ENCODE data around the gene KCTD17. TPM values are rescaled to one million over a fixed set of nuclear protein-coding genes. Genes with fewer than 3 reads are reported as not detected.

The KCTD17 gene
- 13.9 TPM for polyA plus RNA-seq (2013, experiment 1 of 2)
- 13.1 TPM for polyA plus RNA-seq (2013, experiment 2 of 2)

DNA sequence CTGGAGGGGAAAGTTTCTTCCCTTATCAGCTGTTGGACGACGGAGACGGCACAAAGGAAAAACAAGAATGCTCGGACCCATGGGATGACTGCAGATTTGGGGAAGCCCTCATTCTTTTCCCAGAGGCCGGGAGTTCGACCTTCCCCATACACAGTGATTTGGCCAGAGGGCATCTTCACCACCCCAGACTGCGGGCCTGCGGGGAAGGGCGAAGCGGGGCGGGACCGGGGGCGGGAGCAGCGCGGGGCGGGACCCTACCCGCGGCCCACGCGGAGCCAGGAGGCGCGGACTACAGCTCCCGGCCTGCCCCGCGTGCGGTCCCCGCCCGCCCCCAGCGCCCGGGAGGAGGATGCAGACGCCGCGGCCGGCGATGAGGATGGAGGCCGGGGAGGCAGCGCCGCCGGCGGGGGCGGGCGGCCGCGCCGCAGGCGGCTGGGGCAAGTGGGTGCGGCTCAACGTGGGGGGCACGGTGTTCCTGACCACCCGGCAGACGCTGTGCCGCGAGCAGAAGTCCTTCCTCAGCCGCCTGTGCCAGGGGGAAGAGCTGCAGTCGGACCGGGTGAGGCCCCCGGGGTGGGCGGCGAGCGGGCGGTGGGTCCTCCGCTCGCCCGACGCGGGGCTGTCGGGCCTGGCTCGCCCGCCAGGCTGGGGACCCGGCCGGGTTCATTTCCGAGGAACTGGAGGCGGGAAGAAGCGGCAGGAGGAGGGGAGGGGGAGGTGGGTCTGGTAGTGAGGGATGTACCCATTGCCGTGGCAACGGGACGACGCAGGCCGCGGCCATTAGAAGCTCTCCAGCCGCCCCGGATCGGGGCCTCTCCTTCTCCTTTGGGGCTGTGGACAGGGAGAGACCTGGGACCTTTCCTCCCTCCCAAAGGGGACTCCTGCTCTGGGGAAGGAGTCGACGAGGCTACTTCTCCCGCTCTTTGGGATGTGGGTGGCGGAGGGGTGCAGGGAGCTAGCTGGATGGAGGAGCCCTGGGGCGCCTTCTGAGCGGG is at the start of gene KCTD17:
Gene KCTD17, plus strand, starts transcription at position 352 of the 995 bp plus-strand sequence. Its CDS starts 19 bp downstream, at position 371.
- Histone ChIP-seq H3K4me1 (ENCODE audit: control insufficient read depth, low read depth, low read length) (no peaks in the 10 kb centered on the region), H2AK5ac (ENCODE audit: low read length) (no peak within 1 kb of the TSS), H3K9ac (ENCODE audit: low read length) (peak within 1 kb of the TSS; percentile 77), H3K27ac (ENCODE audit: low read depth, low read length) (no peak within 1 kb of the TSS), H3K27me3 (ENCODE audit: insufficient read depth, low read length, poor library complexity) (no peaks in the 10 kb centered on the region), H3K4me2 (ENCODE audit: low read length) (peak within 1 kb of the TSS; percentile 57), H3K79me2 (ENCODE audit: control insufficient read depth, insufficient read depth, low read length) (no peaks in the 10 kb centered on the region), H3K36me3 (ENCODE audit: control insufficient read depth, insufficient read depth, low read length) (no peaks in the 10 kb centered on the region), H2BK15ac (replicated peaks; ENCODE audit: low read depth) (no peak within 1 kb of the TSS), H4K5ac (ENCODE audit: low read length) (no peak within 1 kb of the TSS), H3K23ac (ENCODE audit: low read length) (no peak within 1 kb of the TSS), H3K18ac (ENCODE audit: low read length) (no peak within 1 kb of the TSS), H2BK120ac (ENCODE audit: low read depth, low read length) (no peak within 1 kb of the TSS), H3K4me3 (ENCODE audit: low read length) (peak within 1 kb of the TSS; percentile 73), H3K79me1 (ENCODE audit: low read length) (no peaks in the 10 kb centered on the region), H4K8ac (ENCODE audit: low read depth, low read length) (no peak within 1 kb of the TSS), H2BK5ac (ENCODE audit: low read length) (no peak within 1 kb of the TSS), H3K56ac (ENCODE audit: low read length) (peak within 1 kb of the TSS; percentile 84), H3K4ac (ENCODE audit: low read depth, low read length) (no peak within 1 kb of the TSS)
- no CpG with 5 or more reads among the region's 89 CpGs for WGBS (ENCODE audit: extremely low coverage, insufficient coverage, low lambda C conversion rate)
- peak; percentile 76 for DNase-seq

DNA sequence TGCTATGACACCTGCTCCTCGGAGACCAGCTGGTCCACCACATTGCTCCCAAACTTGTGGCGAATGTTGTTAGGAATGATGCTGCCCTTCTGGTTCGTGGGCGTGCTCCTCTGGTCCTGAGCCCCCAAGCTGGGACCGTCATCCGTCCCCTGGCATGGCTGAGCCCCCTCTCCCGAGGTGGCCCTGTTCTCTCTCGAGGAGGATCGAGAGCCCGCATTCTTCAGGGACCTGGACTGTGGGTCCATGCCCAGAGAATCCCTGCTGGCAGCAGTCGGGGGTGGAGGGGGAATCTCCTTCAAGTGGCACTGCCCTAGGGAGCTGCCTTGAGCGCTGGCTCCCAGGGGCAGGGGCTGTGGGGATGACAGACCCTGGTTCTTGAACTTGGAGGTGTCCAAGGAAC is 49.7 kb upstream of the KCTD17 start:
- DNase-seq = no peak
- Histone ChIP-seq H3K9ac (ENCODE audit: low read length) (no peak overlapping the region), H3K27ac (ENCODE audit: low read depth, low read length) (no peak overlapping the region), H3K4me3 (ENCODE audit: low read length) (no peak overlapping the region), H3K36me3 (ENCODE audit: control insufficient read depth, insufficient read depth, low read length) (no peaks in the 10 kb centered on the region), H3K4me2 (ENCODE audit: low read length) (no peak overlapping the region), H2BK15ac (replicated peaks; ENCODE audit: low read depth) (no peak overlapping the region), H3K23ac (ENCODE audit: low read length) (no peak overlapping the region), H3K4ac (ENCODE audit: low read depth, low read length) (no peak overlapping the region), H2BK120ac (ENCODE audit: low read depth, low read length) (no peak overlapping the region), H3K27me3 (ENCODE audit: insufficient read depth, low read length, poor library complexity) (no peaks in the 10 kb centered on the region), H3K79me2 (ENCODE audit: control insufficient read depth, insufficient read depth, low read length) (no peaks in the 10 kb centered on the region), H4K8ac (ENCODE audit: low read depth, low read length) (no peak overlapping the region), H3K18ac (ENCODE audit: low read length) (no peak overlapping the region), H3K56ac (ENCODE audit: low read length) (no peak overlapping the region), H2AK5ac (ENCODE audit: low read length) (no peak overlapping the region), H3K79me1 (ENCODE audit: low read length) (no peaks in the 10 kb centered on the region), H4K5ac (ENCODE audit: low read length) (no peak overlapping the region), H2BK5ac (ENCODE audit: low read length) (no peak overlapping the region), H3K4me1 (ENCODE audit: control insufficient read depth, low read depth, low read length) (peaks cover 2% of the 10 kb centered on the region)
- no CpG with 5 or more reads among the region's 12 CpGs for WGBS (ENCODE audit: extremely low coverage, insufficient coverage, low lambda C conversion rate)

DNA sequence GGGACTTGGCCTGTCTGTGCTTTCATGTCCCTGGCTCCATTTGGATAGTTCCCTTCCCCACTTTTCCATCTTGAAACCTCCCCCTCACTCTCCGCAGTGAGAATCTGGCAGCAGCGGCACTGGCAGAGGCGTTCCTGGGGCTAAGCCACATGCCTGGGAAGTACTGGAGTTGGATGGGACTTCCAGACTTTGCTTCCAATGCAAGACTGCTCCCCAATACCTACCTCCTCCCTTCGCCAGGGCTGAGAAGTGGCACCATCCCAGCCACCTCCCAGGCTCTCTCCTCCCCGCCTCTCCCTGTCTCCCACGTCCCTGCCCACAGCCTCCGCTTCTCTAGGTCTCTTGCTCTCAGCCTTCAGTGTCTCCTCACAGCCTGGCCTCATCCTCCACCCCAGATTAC is 48.9 kb upstream of the KCTD17 start:
- WGBS (ENCODE audit: extremely low coverage, insufficient coverage, low lambda C conversion rate) = no CpG with 5 or more reads among the region's 7 CpGs
- H2AK5ac ChIP-seq (ENCODE audit: low read length) = no peak overlapping the region
- no peak overlapping the region for H2BK5ac ChIP-seq (ENCODE audit: low read length)
- H3K23ac ChIP-seq (ENCODE audit: low read length) = no peak overlapping the region
- H3K18ac ChIP-seq (ENCODE audit: low read length) = no peak overlapping the region
- H3K79me2 ChIP-seq (ENCODE audit: control insufficient read depth, insufficient read depth, low read length) = no peaks in the 10 kb centered on the region
- H3K9ac ChIP-seq (ENCODE audit: low read length) = no peak overlapping the region
- H4K8ac ChIP-seq (ENCODE audit: low read depth, low read length) = no peak overlapping the region
- no peak overlapping the region for H3K4ac ChIP-seq (ENCODE audit: low read depth, low read length)
- H4K5ac ChIP-seq (ENCODE audit: low read length) = no peak overlapping the region
- no peak overlapping the region for H3K4me2 ChIP-seq (ENCODE audit: low read length)
- no peak for DNase-seq
- no peak overlapping the region for H2BK120ac ChIP-seq (ENCODE audit: low read depth, low read length)
- no peak overlapping the region for H2BK15ac ChIP-seq (replicated peaks; ENCODE audit: low read depth)
- no peak overlapping the region for H3K27ac ChIP-seq (ENCODE audit: low read depth, low read length)
- no peaks in the 10 kb centered on the region for H3K27me3 ChIP-seq (ENCODE audit: insufficient read depth, low read length, poor library complexity)
- H3K36me3 ChIP-seq (ENCODE audit: control insufficient read depth, insufficient read depth, low read length) = no peaks in the 10 kb centered on the region
- no peaks in the 10 kb centered on the region for H3K79me1 ChIP-seq (ENCODE audit: low read length)
- peak overlapping the region; percentile 28 for H3K56ac ChIP-seq (ENCODE audit: low read length)
- H3K4me3 ChIP-seq (ENCODE audit: low read length) = no peak overlapping the region
- H3K4me1 ChIP-seq (ENCODE audit: control insufficient read depth, low read depth, low read length) = peaks cover 2% of the 10 kb centered on the region

GRCh38 chr22:37007651-37008050 is 43.9 kb upstream of the KCTD17 start:
- WGBS (ENCODE audit: extremely low coverage, insufficient coverage, low lambda C conversion rate) = no CpG with 5 or more reads among the region's 2 CpGs

DNA sequence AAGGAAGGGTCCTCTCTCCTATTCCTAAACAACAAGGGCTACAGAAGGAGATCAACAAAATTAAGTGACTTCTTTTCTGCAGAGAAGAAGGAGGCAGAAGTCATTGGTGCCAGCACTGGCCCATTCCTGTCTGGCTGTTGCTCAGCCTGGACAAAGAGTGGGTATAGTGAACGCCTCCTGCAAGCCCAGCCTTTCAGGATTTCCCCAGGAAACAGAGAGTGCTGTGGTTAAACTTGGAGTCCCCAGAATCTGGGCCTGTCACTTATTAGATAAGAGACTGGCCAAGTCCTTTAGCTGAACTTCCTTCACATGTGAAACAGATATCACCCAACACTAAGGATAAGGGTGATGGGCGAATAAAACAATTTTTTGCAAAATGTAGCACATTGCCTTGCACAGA is 43.2 kb upstream of the KCTD17 start:
- Histone ChIP-seq H3K4me1 (ENCODE audit: control insufficient read depth, low read depth, low read length) (no peaks in the 10 kb centered on the region), H2BK5ac (ENCODE audit: low read length) (no peak overlapping the region)
- WGBS (ENCODE audit: extremely low coverage, insufficient coverage, low lambda C conversion rate) = no CpG with 5 or more reads among the region's 2 CpGs

More at GRCh38 chr22:37007651-37008050, 43.9 kb upstream of the KCTD17 start:
- Histone ChIP-seq H2BK5ac (ENCODE audit: low read length) (no peak overlapping the region), H3K36me3 (ENCODE audit: control insufficient read depth, insufficient read depth, low read length) (no peaks in the 10 kb centered on the region), H3K18ac (ENCODE audit: low read length) (no peak overlapping the region), H3K27ac (ENCODE audit: low read depth, low read length) (no peak overlapping the region), H3K9ac (ENCODE audit: low read length) (no peak overlapping the region), H4K5ac (ENCODE audit: low read length) (no peak overlapping the region), H4K8ac (ENCODE audit: low read depth, low read length) (no peak overlapping the region), H3K27me3 (ENCODE audit: insufficient read depth, low read length, poor library complexity) (no peaks in the 10 kb centered on the region), H2AK5ac (ENCODE audit: low read length) (no peak overlapping the region), H3K79me2 (ENCODE audit: control insufficient read depth, insufficient read depth, low read length) (no peaks in the 10 kb centered on the region), H3K56ac (ENCODE audit: low read length) (no peak overlapping the region), H3K4me3 (ENCODE audit: low read length) (no peak overlapping the region), H2BK15ac (replicated peaks; ENCODE audit: low read depth) (no peak overlapping the region), H3K4me1 (ENCODE audit: control insufficient read depth, low read depth, low read length) (no peaks in the 10 kb centered on the region), H3K4ac (ENCODE audit: low read depth, low read length) (no peak overlapping the region), H2BK120ac (ENCODE audit: low read depth, low read length) (no peak overlapping the region), H3K79me1 (ENCODE audit: low read length) (no peaks in the 10 kb centered on the region), H3K4me2 (ENCODE audit: low read length) (no peak overlapping the region), H3K23ac (ENCODE audit: low read length) (no peak overlapping the region)
- peak; percentile 75 for DNase-seq

More for the DNA sequence above, 43.2 kb upstream of the KCTD17 start:
- Histone ChIP-seq H3K56ac (ENCODE audit: low read length) (no peak overlapping the region), H3K36me3 (ENCODE audit: control insufficient read depth, insufficient read depth, low read length) (no peaks in the 10 kb centered on the region), H3K4ac (ENCODE audit: low read depth, low read length) (no peak overlapping the region), H4K8ac (ENCODE audit: low read depth, low read length) (no peak overlapping the region), H4K5ac (ENCODE audit: low read length) (no peak overlapping the region), H3K9ac (ENCODE audit: low read length) (no peak overlapping the region), H3K27me3 (ENCODE audit: insufficient read depth, low read length, poor library complexity) (no peaks in the 10 kb centered on the region), H3K79me1 (ENCODE audit: low read length) (no peaks in the 10 kb centered on the region), H3K18ac (ENCODE audit: low read length) (no peak overlapping the region), H2BK120ac (ENCODE audit: low read depth, low read length) (no peak overlapping the region), H3K4me2 (ENCODE audit: low read length) (no peak overlapping the region), H3K23ac (ENCODE audit: low read length) (no peak overlapping the region), H3K4me3 (ENCODE audit: low read length) (no peak overlapping the region), H2AK5ac (ENCODE audit: low read length) (no peak overlapping the region), H3K27ac (ENCODE audit: low read depth, low read length) (no peak overlapping the region), H2BK15ac (replicated peaks; ENCODE audit: low read depth) (no peak overlapping the region), H3K79me2 (ENCODE audit: control insufficient read depth, insufficient read depth, low read length) (no peaks in the 10 kb centered on the region)
- DNase-seq = no peak

Measured in mesendoderm (in vitro differentiated cells).